Upper lobe of left lung (tissue), 4 donors: ENCODE results near the gene MAP3K6.

Experiments used
- EP300 ChIP-seq, 4 donors: sonication (generic); formaldehyde crosslinking; IDR thresholded peaks; one replicate each; pipeline ENCODE4 v1.5.1; 2017; ENCODE audit warnings: antibody characterized with exemption in 4 of 4, control low read depth in 2 of 4
- POLR2A ChIP-seq, 4 donors: fragments of 450-650 bp; IDR thresholded peaks; one replicate each; pipeline ENCODE4 v1.5.1; 2016 to 2017; ENCODE audit warnings: antibody characterized with exemption in 4 of 4, mild to moderate bottlenecking in 2 of 4
- POLR2AphosphoS5 ChIP-seq, 2 donors: sonication (generic); formaldehyde crosslinking; IDR thresholded peaks; one replicate each; pipeline ENCODE4 v1.5.1; 2017; ENCODE audit warnings: antibody characterized with exemption in 2 of 2
- TF ChIP-seq, protein P1 (sequence below), 6 experiments: fragments of 450-650 bp in 4 of 6; fragments of 200-600 bp in 2 of 6; sonication (generic) in 2 of 6; IDR thresholded peaks; one replicate each; pipeline ENCODE4 v1.5.1; 2016 to 2019; ENCODE audit warnings: antibody characterized with exemption in 6 of 6

DNA sequence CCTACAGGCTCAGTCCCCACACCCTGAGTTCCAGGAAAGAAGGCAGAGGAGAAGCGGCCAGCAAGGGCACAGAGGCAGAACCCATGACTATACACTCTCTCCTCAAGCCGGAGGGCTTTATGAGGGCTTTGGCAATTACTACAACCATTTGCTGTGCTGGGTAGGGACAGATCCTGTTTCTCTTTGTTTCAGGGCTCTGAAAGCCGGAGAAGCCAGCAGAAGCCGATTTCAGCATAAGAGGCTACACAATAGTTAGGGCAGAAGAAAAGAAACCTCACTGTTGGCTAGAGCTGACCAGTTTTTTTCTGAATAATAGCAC is 39.6 kb upstream of the MAP3K6 start:
- TF ChIP-seq POLR2AphosphoS5 (IDR thresholded peaks at IDR 0.05) = no peak
- TF ChIP-seq, protein P1, sequence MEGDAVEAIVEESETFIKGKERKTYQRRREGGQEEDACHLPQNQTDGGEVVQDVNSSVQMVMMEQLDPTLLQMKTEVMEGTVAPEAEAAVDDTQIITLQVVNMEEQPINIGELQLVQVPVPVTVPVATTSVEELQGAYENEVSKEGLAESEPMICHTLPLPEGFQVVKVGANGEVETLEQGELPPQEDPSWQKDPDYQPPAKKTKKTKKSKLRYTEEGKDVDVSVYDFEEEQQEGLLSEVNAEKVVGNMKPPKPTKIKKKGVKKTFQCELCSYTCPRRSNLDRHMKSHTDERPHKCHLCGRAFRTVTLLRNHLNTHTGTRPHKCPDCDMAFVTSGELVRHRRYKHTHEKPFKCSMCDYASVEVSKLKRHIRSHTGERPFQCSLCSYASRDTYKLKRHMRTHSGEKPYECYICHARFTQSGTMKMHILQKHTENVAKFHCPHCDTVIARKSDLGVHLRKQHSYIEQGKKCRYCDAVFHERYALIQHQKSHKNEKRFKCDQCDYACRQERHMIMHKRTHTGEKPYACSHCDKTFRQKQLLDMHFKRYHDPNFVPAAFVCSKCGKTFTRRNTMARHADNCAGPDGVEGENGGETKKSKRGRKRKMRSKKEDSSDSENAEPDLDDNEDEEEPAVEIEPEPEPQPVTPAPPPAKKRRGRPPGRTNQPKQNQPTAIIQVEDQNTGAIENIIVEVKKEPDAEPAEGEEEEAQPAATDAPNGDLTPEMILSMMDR (IDR thresholded peaks at IDR 0.05) = no peak
- TF ChIP-seq POLR2A (IDR thresholded peaks at IDR 0.05) = no peak
- no peak for TF ChIP-seq EP300 (IDR thresholded peaks at IDR 0.05)
